Measurements from ENCODE around the gene PIK3CD. TPM values are rescaled to one million over a fixed set of nuclear protein-coding genes. Genes with fewer than 3 reads are reported as not detected.
A peak's percentile ranks its signal among the peaks of the same experiment; 100 is the strongest.
"Not testable (repeated sequence)": the region's sequence is repeated elsewhere in the genome, so short reads cannot be mapped to it uniquely, and the experiment has no call there.

Gene PIK3CD
- total RNA-seq, 1 donor from 2014 or later: 3.1 TPM

GRCh38 chr1:9654834-9655723, 3.5 kb downstream of the PIK3CD start:
- no peak for DNase-seq

GRCh38 chr1:9655836-9656235, 4.3 kb downstream of the PIK3CD start:
- no peak for DNase-seq

GRCh38 chr1:9657521-9658032, 6.0 kb downstream of the PIK3CD start:
- no peak for DNase-seq

- no peak for DNase-seq
Measured at GRCh38 chr1:9658199-9658598, 6.7 kb downstream of the PIK3CD start.

GRCh38 chr1:9659328-9659727, 7.8 kb downstream of the PIK3CD start:
- DNase-seq: no peak

- DNase-seq: no peak
Measured at GRCh38 chr1:9663257-9663656, 11.7 kb downstream of the PIK3CD start.

GRCh38 chr1:9665193-9665592, 13.7 kb downstream of the PIK3CD start:
- DNase-seq: no peak

- DNase-seq: no peak
Measured at GRCh38 chr1:9668080-9668479, 16.5 kb downstream of the PIK3CD start.

- no peak for DNase-seq
Measured at GRCh38 chr1:9670085-9670484, 18.6 kb downstream of the PIK3CD start.

- no peak for DNase-seq
Measured at GRCh38 chr1:9671377-9672140, 20.0 kb downstream of the PIK3CD start.

GRCh38 chr1:9672444-9672843, 20.9 kb downstream of the PIK3CD start:
- DNase-seq: no peak

GRCh38 chr1:9675393-9675792, 23.9 kb downstream of the PIK3CD start:
- DNase-seq: no peak

GRCh38 chr1:9676128-9676527, 24.6 kb downstream of the PIK3CD start:
- DNase-seq: not testable (repeated sequence)

GRCh38 chr1:9676815-9677393, 25.4 kb downstream of the PIK3CD start:
- no peak for DNase-seq

- DNase-seq: no peak
Measured at GRCh38 chr1:9680091-9680490, 28.6 kb downstream of the PIK3CD start.

GRCh38 chr1:9680828-9681227, 29.3 kb downstream of the PIK3CD start:
- DNase-seq: no peak

GRCh38 chr1:9684801-9685200, 33.3 kb downstream of the PIK3CD start:
- no peak for DNase-seq

GRCh38 chr1:9687120-9687873, 35.8 kb downstream of the PIK3CD start:
- peak; percentile 66 for DNase-seq

GRCh38 chr1:9687874-9688582, 36.5 kb downstream of the PIK3CD start:
- DNase-seq: no peak

GRCh38 chr1:9688599-9688998, 37.1 kb downstream of the PIK3CD start:
- no peak for DNase-seq

- peak; percentile 76 for DNase-seq
Measured at GRCh38 chr1:9689011-9689706, 37.6 kb downstream of the PIK3CD start.

All from tongue (tissue), 2 donors.